Transverse colon (tissue), 4 donors: Measurements from ENCODE around the gene SEMA3G.

Source experiments
- CTCF ChIP-seq, 5 experiments: fragments of 200-600 bp in 3 of 5; fragments of 450-650 bp in 2 of 5; sonication (generic) in 3 of 5; IDR thresholded peaks; 1 replicate in 2 of 5; 2 replicates in 3 of 5; pipeline ENCODE4 v1.5.1; 2016 to 2017; ENCODE audit warnings: antibody characterized with exemption in 5 of 5, inconsistent platforms in 3 of 5, mild to moderate bottlenecking in 2 of 5, moderate library complexity in 1 of 5
- POLR2A ChIP-seq: fragments of 450-650 bp; IDR thresholded peaks from one replicate; pipeline ENCODE4 v1.6.1; 2016; ENCODE audit warnings: antibody characterized with exemption, mild to moderate bottlenecking, moderate library complexity
- POLR2AphosphoS5 ChIP-seq, 3 donors: sonication (generic); formaldehyde crosslinking; IDR thresholded peaks; one replicate each; pipeline ENCODE4 v1.6.1; 2016; ENCODE audit warnings: antibody characterized with exemption in 3 of 3

DNA sequence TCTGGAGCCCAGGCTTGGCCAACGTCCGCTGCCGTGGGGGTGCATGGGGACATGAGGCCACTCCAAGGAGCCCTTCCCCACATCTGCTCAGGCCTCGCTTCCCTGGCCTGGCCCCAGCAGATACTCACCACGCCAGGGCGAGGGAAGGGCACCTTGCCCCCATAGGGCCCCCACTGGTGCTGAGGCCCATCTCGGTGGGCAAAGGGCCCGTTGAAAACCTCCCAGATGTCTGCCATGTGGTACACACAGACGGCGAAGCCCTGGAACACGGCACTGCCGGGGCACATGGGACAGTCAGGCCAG, 4.7 kb downstream of the SEMA3G start:
- TF ChIP-seq CTCF (IDR thresholded peaks at IDR 0.05) (no peak), POLR2AphosphoS5 (IDR thresholded peaks at IDR 0.05) (no peak), POLR2A (no peak)
